ENCODE results near the gene PLD1. TPM values are rescaled to one million over a fixed set of nuclear protein-coding genes. Genes with fewer than 3 reads are reported as not detected.

The PLD1 gene
- total and polyA plus RNA-seq, 2 of the 8 experiments (the other 6 are each of a cell fraction or from before 2014, with no cell fraction given): 1.2 to 2.6 TPM

DNA sequence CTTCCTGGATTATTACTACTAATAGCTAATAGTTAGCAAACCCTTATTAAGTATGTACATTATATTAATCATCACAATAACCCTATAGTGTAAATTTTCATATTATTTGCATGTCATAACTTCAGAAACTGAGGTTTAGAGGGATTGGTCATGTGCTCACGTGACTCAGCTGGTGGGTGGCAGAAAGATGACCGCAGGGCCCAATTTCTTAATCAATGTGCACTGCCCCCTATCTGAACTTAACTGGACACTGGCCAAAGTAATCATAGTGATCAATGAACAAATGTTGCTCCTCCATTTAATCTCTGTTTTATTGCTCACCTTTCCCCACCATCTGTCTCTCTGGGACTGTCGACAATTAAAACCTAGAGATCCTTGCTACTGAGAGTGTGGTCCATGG lies 52.2 kb downstream of the PLD1 start:
- no peak overlapping the region for H3K4me2 ChIP-seq (ENCODE audit: insufficient read depth in 1 of 2, low read depth in 2 of 2, low read length in 2 of 2)

More for the DNA sequence above, 52.2 kb downstream of the PLD1 start:
- no peak overlapping the region for H2BK15ac ChIP-seq (ENCODE audit: low read length)
- no peak overlapping the region for H3K4me3 ChIP-seq (ENCODE audit: extremely low read depth in 1 of 4, insufficient read depth in 2 of 4, low read depth in 3 of 4, low read length in 4 of 4)
- no peak overlapping the region for H2BK12ac ChIP-seq (ENCODE audit: low read depth, low read length)
- no peak overlapping the region for H4K5ac ChIP-seq (ENCODE audit: insufficient read length, low read depth, low read length)
- H3K27me3 ChIP-seq (replicated peaks in 1 of 4; ENCODE audit: control insufficient read depth in 3 of 4, extremely low read depth in 1 of 4, insufficient read depth in 3 of 4, low read length in 3 of 4): no peaks in the 10 kb centered on the region
- no peaks in the 10 kb centered on the region for H3K23me2 ChIP-seq (ENCODE audit: low read depth, low read length)
- no peak overlapping the region for H3K9ac ChIP-seq (replicated peaks in 1 of 4; ENCODE audit: extremely low read depth in 1 of 4, low read depth in 3 of 4, low read length in 3 of 4)
- FAIRE-seq (no peak), DNase-seq (ENCODE audit: low read depth in 1 of 2, low spot score in 2 of 2) (no peak)
- H3K18ac ChIP-seq (ENCODE audit: extremely low read depth, low read length): no peak overlapping the region
- ChIA-PET CTCF (ENCODE audit: partially characterized antibody) (interaction anchor here (0.6 to 2.7 kb wide), 8 partner anchors 9 to 159 kb away, joined by 3 to 16 read pairs (median 4); no protein-coding TSS in a partner anchor), POLR2A (ENCODE audit: partially characterized antibody) (no interaction called here)
- WGBS, 2 experiments (ENCODE audit: extremely low coverage in 1 of 2, insufficient coverage in 1 of 2, insufficient read length in 1 of 2, insufficient replicate concordance in 2 of 2, low coverage in 1 of 2, low lambda C conversion rate in 2 of 2, missing lambda C conversion rate in 1 of 2): 91% methylated on average over 3 of the region's 3 CpGs; no CpG with 5 or more reads in 1 of the 2 experiments
- H2AK5ac ChIP-seq (ENCODE audit: low read depth, low read length): no peak overlapping the region
- H2BK20ac ChIP-seq (ENCODE audit: low read length): no peak overlapping the region
- H2AFZ ChIP-seq (ENCODE audit: low read length): no peak overlapping the region
- H3K27ac ChIP-seq (ENCODE audit: low read depth, low read length): no peak overlapping the region
- H3K9me3 ChIP-seq (ENCODE audit: insufficient read depth in 2 of 2, low read depth in 1 of 2, low read length in 1 of 2): no peaks in the 10 kb centered on the region
- no peak overlapping the region for H3K56ac ChIP-seq (replicated peaks; ENCODE audit: insufficient read length, low read depth, low read length)
- no peak overlapping the region for H3K14ac ChIP-seq (ENCODE audit: insufficient read length)
- no peaks in the 10 kb centered on the region for H4K20me1 ChIP-seq (replicated peaks in 1 of 2; ENCODE audit: control insufficient read depth in 1 of 2, insufficient read depth in 2 of 2, low read length in 2 of 2)
- H4K8ac ChIP-seq (ENCODE audit: extremely low read depth, insufficient read depth, low read length): no peak overlapping the region
- no peaks in the 10 kb centered on the region for H3K4me1 ChIP-seq (replicated peaks in 1 of 4; ENCODE audit: control insufficient read depth in 3 of 4, insufficient read depth in 4 of 4, low read length in 3 of 4)
- H3K79me2 ChIP-seq (ENCODE audit: control insufficient read depth in 1 of 2, insufficient read depth in 2 of 2, low read length in 2 of 2): no peaks in the 10 kb centered on the region
- no peaks in the 10 kb centered on the region for H3K36me3 ChIP-seq (ENCODE audit: control insufficient read depth in 2 of 4, insufficient read depth in 4 of 4, low read length in 3 of 4)
- H2BK5ac ChIP-seq (ENCODE audit: low read depth, low read length): no peak overlapping the region
- TF ChIP-seq, protein P1, sequence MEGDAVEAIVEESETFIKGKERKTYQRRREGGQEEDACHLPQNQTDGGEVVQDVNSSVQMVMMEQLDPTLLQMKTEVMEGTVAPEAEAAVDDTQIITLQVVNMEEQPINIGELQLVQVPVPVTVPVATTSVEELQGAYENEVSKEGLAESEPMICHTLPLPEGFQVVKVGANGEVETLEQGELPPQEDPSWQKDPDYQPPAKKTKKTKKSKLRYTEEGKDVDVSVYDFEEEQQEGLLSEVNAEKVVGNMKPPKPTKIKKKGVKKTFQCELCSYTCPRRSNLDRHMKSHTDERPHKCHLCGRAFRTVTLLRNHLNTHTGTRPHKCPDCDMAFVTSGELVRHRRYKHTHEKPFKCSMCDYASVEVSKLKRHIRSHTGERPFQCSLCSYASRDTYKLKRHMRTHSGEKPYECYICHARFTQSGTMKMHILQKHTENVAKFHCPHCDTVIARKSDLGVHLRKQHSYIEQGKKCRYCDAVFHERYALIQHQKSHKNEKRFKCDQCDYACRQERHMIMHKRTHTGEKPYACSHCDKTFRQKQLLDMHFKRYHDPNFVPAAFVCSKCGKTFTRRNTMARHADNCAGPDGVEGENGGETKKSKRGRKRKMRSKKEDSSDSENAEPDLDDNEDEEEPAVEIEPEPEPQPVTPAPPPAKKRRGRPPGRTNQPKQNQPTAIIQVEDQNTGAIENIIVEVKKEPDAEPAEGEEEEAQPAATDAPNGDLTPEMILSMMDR (IDR thresholded peaks at IDR 0.05; ENCODE audit: control extremely low read depth in 1 of 3, insufficient read depth in 1 of 3, low read depth in 1 of 3, low read length in 3 of 3): no peak
- TF ChIP-seq TCF12 (IDR thresholded peaks at IDR 0.05; ENCODE audit: low read depth, low read length): no peak
- TF ChIP-seq CBX8 (IDR thresholded peaks at IDR 0.05; ENCODE audit: borderline replicate concordance, low read depth, low read length): no peak
- TF ChIP-seq TAF1 (IDR thresholded peaks at IDR 0.05; ENCODE audit: low read depth, low read length): no peak
- TF ChIP-seq RAD21 (IDR thresholded peaks at IDR 0.05 in 1 of 2, conservative IDR thresholded peaks at IDR 0.05 in 1 of 2; ENCODE audit: low read depth in 2 of 2, low read length in 2 of 2): no peak
- no peak for TF ChIP-seq CBX5 (IDR thresholded peaks at IDR 0.05; ENCODE audit: low read depth, low read length)
- TF ChIP-seq EP300 (IDR thresholded peaks at IDR 0.05; ENCODE audit: borderline replicate concordance in 1 of 2, low read depth in 2 of 2, low read length in 2 of 2): no peak
- no peak overlapping the region for H4K91ac ChIP-seq (replicated peaks; ENCODE audit: insufficient read length, low read length)
- no peak overlapping the region for H3K4ac ChIP-seq (replicated peaks; ENCODE audit: insufficient read length, low read depth, low read length)
- no peaks in the 10 kb centered on the region for H3K79me1 ChIP-seq (ENCODE audit: low read depth, low read length)
- H3K23ac ChIP-seq (ENCODE audit: insufficient read length): no peak overlapping the region
- H2BK120ac ChIP-seq (replicated peaks; ENCODE audit: low read depth, low read length): no peak overlapping the region

All from H1 (cell line).